Measurements from ENCODE around the gene SNX22. TPM values are rescaled to one million over a fixed set of nuclear protein-coding genes. Genes with fewer than 3 reads are reported as not detected.

Gene SNX22
- total and polyA plus RNA-seq, 9 of the 15 experiments (the other 6 are each of a cell fraction or from before 2014, with no cell fraction given), result 0.91 to 3.0 (median 2.0) TPM

- TF ChIP-seq NCOA4 (IDR thresholded peaks at IDR 0.05; ENCODE audit: partially characterized antibody) (no peak), RBFOX2 (IDR thresholded peaks at IDR 0.05; ENCODE audit: low read depth, low read length) (peak; percentile 98), MCM2 (IDR thresholded peaks at IDR 0.05; ENCODE audit: low read depth) (no peak), ZNF444 (CRISPR knock-in tag; IDR thresholded peaks at IDR 0.05) (no peak), ZNF347 (CRISPR knock-in tag; IDR thresholded peaks at IDR 0.05; ENCODE audit: low read depth) (no peak), ZNF133 (CRISPR knock-in tag; IDR thresholded peaks at IDR 0.05) (no peak), XRCC5 (IDR thresholded peaks at IDR 0.05; ENCODE audit: low read depth, low read length) (peak; percentile 65; the same call in 1 of the 2 replicates), SNAPC5 (CRISPR knock-in tag; IDR thresholded peaks at IDR 0.05) (no peak), ZSCAN29 (IDR thresholded peaks at IDR 0.05) (no peak), GATAD2B (IDR thresholded peaks at IDR 0.05; ENCODE audit: borderline replicate concordance) (0 out of 2 replicates have a peak, but pooled peaks have one; percentile 14), SIRT6 (IDR thresholded peaks at IDR 0.05; ENCODE audit: low read depth, low read length) (no peak), THAP7 (CRISPR knock-in tag; IDR thresholded peaks at IDR 0.05) (no peak), ASH1L (IDR thresholded peaks at IDR 0.05; ENCODE audit: borderline replicate concordance, low read depth, partially characterized antibody) (no peak), CAMTA2 (CRISPR knock-in tag; conservative IDR thresholded peaks at IDR 0.05) (no peak), MBD1 (CRISPR knock-in tag; IDR thresholded peaks at IDR 0.05) (no peak), HMGXB4 (CRISPR knock-in tag; IDR thresholded peaks at IDR 0.05) (no peak), IRF1 (CRISPR knock-in tag; IDR thresholded peaks at IDR 0.05; ENCODE audit: borderline replicate concordance) (no peak), E4F1 (CRISPR knock-in tag; IDR thresholded peaks at IDR 0.05; ENCODE audit: borderline replicate concordance) (no peak), ZBED1 (IDR thresholded peaks at IDR 0.05) (no peak), BRF1 (IDR thresholded peaks at IDR 0.05; ENCODE audit: borderline replicate concordance, extremely low read depth, insufficient read length) (no peak)
Measured at GRCh38 chr15:64162869-64163658, 11.5 kb downstream of the SNX22 start, which contains the start of gene PPIB (continued).

Measured in K562 (cell line).